Stimulated activated CD4-positive, alpha-beta T cell treated with anti-CD3 and anti-CD28 coated beads, Interleukin-4, amount 100 ng/mL, for 1 hour (primary cell): ENCODE data around the gene VEZT.

Source experiments
- DNase-seq: peaks from one replicate; pipeline ENCODE4 v3.0.0-alpha.2; 2020

Gene VEZT

DNA sequence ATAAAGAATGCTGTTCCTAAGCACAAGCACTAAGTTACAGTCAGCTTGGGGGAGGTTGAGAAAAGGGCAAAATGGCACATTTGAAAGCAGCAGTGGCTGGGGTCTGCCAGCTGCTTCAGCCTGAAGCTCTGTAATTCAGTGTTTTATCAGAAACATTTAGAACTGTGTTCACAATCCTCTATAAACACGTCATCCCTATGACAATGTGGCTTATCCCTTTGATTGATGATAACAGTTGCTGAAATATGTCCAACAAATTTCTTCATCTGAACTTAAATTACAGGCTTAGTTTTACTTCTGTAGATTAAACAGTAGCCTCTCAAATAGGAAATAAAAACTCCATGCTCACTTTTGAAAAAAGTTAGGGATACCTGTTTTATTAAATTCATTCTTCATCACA is 108.8 kb downstream of the VEZT start:
- no peak for DNase-seq

DNA sequence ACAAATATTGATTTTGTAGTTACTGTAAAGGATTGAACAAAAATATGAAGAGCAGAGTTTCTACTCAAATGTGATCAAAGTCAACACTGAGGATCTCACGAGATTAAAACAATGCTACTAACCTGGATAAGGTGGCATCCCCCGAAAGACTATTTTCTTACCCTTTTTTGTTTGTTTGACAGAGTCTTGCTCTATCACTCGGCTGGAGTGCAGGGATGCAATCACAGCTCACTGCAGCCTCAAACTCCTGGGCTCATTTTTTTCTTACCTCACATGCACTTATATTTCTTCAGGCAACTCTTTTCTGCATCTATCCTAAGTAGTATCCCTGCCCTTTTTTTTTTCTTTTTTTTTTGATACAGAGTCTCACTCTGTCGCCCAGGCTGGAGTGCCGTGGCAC is 109.2 kb downstream of the VEZT start:
- DNase-seq, result no peak

DNA sequence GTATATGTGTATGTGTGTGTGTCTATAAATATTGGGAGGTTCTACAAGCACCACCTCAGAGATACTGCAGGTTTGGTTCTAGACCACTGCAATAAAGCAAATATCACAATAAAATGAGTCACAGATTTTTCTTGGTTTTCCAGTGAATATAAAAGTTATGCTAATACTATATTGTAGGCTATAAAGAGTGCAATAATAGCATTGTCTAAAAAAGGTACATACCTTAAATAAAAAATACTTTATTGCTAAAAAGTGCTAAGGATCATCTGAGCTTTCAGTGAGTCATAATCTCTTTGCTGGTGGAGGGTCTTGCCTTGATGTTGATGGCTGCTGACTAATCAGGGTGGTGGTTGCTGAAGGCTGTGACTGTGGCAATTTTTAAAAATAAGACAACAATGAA is 111.1 kb downstream of the VEZT start:
- no peak for DNase-seq

DNA sequence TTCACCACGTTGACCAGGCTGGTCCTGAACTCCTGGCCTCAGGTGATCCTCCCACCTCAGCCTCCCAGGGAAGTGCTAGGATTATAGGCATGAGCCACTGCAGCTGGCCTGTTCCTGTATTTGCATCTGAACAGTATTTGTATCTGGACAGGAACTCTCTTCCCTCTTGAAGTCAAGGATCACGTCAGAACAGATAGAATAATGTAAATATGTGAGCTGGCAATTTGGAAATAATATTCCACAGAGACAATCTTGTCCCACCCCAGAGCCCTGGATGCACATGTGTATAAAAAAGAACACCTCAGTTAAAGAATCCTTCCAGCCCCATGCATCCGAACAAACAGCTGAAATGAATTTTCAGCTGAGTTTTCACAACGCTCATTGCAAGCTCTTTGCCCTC is 118.3 kb downstream of the VEZT start:
- DNase-seq, result no peak

DNA sequence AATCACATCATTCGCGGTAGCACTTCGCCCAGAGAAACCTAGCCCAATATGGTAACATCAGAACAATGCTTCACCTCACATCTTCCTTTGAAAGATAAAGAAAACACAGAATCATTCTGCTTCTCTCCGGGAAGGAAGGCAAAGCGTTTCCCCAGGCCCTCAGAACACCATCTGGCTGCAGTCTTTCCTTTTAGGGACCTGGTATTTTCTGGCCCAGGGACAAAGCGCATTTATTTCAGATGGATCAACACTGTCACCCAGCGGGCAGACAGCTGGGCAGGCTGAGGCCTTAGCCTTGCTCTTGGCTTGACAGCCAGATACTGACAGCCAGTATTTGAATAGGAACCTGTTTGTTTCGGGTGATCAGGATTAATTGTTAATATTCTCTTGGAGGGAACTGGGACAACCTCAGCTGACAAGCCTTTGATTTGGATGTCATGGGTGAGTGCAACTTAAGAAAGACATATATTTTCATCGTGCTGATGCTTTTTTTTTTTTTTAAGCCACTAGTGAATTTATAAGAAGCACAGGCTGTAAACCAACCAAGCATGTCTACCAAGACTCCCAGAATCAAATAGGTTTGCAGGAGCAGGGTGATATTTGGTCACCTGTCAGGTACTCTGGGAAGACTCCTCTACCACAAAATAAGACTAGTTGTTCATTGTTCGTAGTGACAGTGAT is 118.9 kb downstream of the VEZT start:
- no peak for DNase-seq

DNA sequence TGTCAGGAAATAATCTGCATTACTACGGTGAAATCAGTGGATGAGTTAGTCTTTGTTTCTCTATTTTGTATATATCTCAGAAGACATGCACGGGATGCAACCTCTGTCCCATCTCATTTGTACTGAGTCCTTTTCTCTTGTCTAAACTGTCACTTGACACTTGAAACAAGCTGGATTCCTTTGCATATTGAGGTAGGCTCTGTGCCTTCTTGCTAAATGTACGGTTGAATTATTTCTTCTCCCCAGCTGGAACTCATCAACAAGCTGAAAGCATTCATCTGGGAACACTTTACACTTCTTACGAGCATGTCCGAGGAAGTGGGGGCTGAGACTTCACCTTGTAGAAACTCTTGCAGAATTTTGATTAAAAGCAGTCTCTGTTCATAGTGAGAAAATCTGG is 119.5 kb downstream of the VEZT start:
- no peak for DNase-seq

DNA sequence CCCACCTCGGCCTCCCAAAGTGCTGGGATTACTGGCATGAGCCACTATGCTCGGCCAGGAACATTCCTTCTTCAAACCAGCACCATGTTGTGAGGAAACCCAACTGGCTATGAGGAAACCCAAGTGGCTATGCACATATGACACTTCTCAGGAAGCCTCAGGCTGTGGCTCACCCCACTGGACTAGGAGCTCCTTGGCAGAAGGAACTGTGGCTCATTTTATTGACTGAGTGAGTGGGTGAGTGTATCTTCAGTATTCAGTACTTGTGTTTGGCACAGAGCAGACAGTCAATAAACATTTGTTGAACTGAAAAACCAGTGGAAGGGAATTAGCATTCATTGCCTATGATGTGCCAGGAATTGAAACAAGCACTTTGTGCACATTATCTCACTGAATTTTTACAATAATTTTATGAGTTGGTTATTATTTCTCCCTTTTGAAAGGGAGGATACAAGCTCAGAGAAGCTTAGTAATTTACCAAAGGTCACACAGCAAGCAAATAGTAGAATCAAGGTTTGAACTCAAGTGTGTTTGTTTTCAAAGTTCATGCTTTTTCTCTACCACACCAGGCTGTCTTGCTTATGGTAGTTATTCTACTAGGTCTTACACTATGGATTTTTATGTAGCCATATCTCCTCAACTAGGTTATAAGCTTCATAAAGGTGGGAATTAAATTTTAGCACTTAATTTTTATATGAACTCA is 121.6 kb downstream of the VEZT start:
- DNase-seq, result no peak

DNA sequence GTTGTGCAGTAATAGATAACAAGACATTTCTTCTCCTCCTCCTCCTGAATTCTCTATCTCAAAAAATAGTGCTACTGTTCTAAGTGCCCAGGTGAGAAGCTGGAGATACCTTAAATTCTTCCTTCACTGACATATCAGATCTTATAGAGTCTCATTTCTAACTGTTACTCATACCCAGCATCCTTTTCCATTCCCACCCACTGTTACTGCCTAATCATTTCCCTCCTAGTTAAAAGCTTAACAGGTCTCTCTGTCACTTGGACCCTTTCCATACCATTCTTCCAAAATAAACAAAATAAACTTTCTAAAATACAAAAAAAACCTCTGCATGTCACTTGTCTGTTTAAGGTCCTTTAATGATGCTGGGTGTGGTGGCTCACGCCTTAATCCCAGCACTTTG is 124.4 kb downstream of the VEZT start:
- no peak for DNase-seq

DNA sequence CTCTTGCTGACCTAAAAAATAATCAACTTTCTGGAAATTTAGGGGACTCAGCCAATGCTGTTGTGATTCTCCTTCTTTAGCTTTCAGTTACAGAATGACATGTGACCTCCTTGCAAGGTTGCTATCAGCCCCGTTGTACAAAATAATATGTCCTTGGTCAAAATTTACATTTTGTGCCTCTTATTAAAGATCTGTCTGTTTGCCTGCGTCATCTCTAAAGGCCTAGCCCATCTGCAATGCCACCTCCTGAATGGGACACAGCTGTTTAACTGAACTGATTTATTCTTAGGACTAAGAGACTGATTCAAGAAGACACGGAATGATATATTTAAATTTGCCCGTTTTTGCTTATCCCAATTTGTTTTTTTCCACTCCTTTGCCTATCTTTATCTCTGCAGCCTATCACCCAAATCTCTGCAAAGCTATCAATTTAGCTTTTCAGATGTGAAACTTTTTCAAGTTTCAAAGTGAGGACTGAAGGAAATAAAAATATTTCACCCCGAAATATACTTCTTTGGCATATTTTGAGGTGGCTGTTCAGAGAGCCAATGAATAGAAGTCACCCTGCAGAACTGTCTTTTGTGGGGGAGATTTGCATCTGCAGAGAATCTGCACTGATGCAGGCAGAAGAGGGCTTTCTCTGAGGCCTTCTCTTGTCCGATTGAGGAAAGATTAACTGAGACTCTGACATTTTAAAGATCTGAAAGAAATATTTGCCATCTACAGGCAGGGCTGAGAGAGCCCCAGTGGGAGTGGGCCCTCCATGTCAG is 126.0 kb downstream of the VEZT start:
- no peak for DNase-seq

DNA sequence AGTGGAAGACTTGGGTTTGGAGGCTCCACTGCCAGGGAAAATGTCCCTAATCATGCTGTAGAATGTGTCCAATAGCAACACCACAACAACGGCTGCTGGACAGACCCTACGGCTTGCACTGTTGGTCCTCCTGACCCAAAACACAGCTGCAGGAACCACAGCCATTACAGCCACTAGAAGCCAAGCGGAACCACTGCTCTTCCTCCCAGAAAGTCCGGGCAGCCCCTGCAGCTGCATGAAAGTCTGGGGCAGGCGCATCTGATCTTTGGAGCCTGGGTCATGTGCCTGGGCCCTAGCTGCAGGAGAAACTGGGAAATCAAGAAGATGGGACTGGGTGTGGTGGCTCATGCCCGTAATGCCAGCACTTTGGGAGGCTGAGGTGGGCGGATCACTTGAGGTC is 131.7 kb downstream of the VEZT start:
- no peak for DNase-seq

DNA sequence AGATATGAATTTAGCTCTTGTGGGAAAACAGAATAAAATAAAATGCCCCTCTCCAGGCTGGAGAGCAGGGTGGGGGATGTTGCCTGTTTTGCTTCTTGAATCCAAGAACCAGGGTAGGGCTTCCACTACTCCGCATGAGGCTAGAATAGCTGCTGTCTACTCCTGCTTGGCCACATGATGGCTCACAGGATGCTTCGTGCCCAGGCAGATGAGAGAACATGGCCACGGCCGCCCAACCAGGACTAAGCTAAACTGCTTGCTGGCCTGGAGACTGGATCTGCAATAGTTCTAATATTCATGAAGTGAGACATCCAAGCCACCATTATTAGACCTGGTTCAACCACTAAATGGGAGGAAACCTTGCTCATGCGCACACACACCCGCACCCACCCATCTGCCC is 134.1 kb downstream of the VEZT start:
- DNase-seq, result no peak
